Stimulated activated naive CD8-positive, alpha-beta T cell treated with anti-CD3 and anti-CD28 coated beads, Interleukin-15, amount 100 ng/mL, for 72 hours (primary cell): ENCODE measurements around the gene SYT15.
A peak's percentile ranks its signal among the peaks of the same experiment; 100 is the strongest.
"Not testable (repeated sequence)": the region's sequence is repeated elsewhere in the genome, so short reads cannot be mapped to it uniquely, and the experiment has no call there.

Experiments
- ATAC-seq: fragments of 150-1000 bp; cut with Tn5 transposase; 2 replicates; pipeline ENCODE4 v1.10.0; 2021; ENCODE audit warnings: mild to moderate bottlenecking, moderate library complexity
- DNase-seq, 2 donors: peaks; one replicate each; pipeline ENCODE4 v3.0.0; 2021 to 2022
- H3K27ac Mint-ChIP-seq, 2 donors: one replicate each; pipeline ENCODE4 v1.8.0; 2022; ENCODE audit warnings: mild to moderate bottlenecking in 2 of 2, mixed read lengths in 2 of 2, moderate library complexity in 2 of 2
- H3K27me3 Mint-ChIP-seq: one replicate; pipeline ENCODE4 v1.8.0; 2022; ENCODE audit warnings: mixed read lengths
- H3K4me1 Mint-ChIP-seq: one replicate; pipeline ENCODE4 v1.8.0; 2022; ENCODE audit warnings: mild to moderate bottlenecking, mixed read lengths
- H3K4me3 Mint-ChIP-seq, 2 donors: one replicate each; pipeline ENCODE4 v1.8.0; 2022; ENCODE audit warnings: mild to moderate bottlenecking in 2 of 2, mixed read lengths in 2 of 2, moderate library complexity in 1 of 2
- H3K9me3 Mint-ChIP-seq, 2 donors: one replicate each; pipeline ENCODE4 v1.8.0; 2022; ENCODE audit warnings: mixed read lengths in 2 of 2

Gene SYT15

GRCh38 chr10:46560381-46560780 is 18.5 kb upstream of the SYT15 start:
- Mint-ChIP-seq H3K27me3 (no peaks in the 10 kb centered on the region), H3K9me3 (no peaks in the 10 kb centered on the region), H3K27ac (no peak overlapping the region), H3K4me3 (no peak overlapping the region), H3K4me1 (peaks cover 12% of the 10 kb centered on the region)
- peak in 1 of 2 donors; percentile 6 for DNase-seq
- ATAC-seq = no peak

- DNase-seq (no peak), ATAC-seq (no peak)
- Mint-ChIP-seq H3K4me1 (peaks cover 12% of the 10 kb centered on the region), H3K9me3 (no peaks in the 10 kb centered on the region), H3K4me3 (no peak overlapping the region), H3K27me3 (no peaks in the 10 kb centered on the region), H3K27ac (no peak overlapping the region)
These were observed 18.0 kb upstream of the SYT15 start for GRCh38 chr10:46560952-46561351.

- DNase-seq = peak; percentile 33 to 36
- not testable (repeated sequence) for H3K4me1 Mint-ChIP-seq, H3K27ac Mint-ChIP-seq, H3K4me3 Mint-ChIP-seq, H3K9me3 Mint-ChIP-seq, H3K27me3 Mint-ChIP-seq
- peak; percentile 75 for ATAC-seq
These were observed 13.2 kb upstream of the SYT15 start for GRCh38 chr10:46565591-46566332.

- not testable (repeated sequence) for ATAC-seq, H3K27me3 Mint-ChIP-seq, DNase-seq, H3K27ac Mint-ChIP-seq, H3K4me1 Mint-ChIP-seq, H3K9me3 Mint-ChIP-seq, H3K4me3 Mint-ChIP-seq
These were observed 11.8 kb upstream of the SYT15 start for GRCh38 chr10:46567151-46567550.

- not testable (repeated sequence) for H3K27ac Mint-ChIP-seq, DNase-seq, H3K27me3 Mint-ChIP-seq, ATAC-seq, H3K4me3 Mint-ChIP-seq, H3K4me1 Mint-ChIP-seq, H3K9me3 Mint-ChIP-seq
These were observed 8.3 kb upstream of the SYT15 start for GRCh38 chr10:46570655-46571054.

- not testable (repeated sequence) for H3K4me1 Mint-ChIP-seq, ATAC-seq, H3K27me3 Mint-ChIP-seq, H3K9me3 Mint-ChIP-seq, H3K4me3 Mint-ChIP-seq, H3K27ac Mint-ChIP-seq, DNase-seq
These were observed 6.2 kb upstream of the SYT15 start for GRCh38 chr10:46572765-46573164.

- H3K4me1 Mint-ChIP-seq, H3K27ac Mint-ChIP-seq: not testable (repeated sequence)
These were observed 5.6 kb upstream of the SYT15 start for GRCh38 chr10:46573314-46573713.

GRCh38 chr10:46573884-46574283 is 5.0 kb upstream of the SYT15 start:
- not testable (repeated sequence) for ATAC-seq, H3K27ac Mint-ChIP-seq, H3K4me3 Mint-ChIP-seq, DNase-seq, H3K27me3 Mint-ChIP-seq, H3K9me3 Mint-ChIP-seq, H3K4me1 Mint-ChIP-seq

More at GRCh38 chr10:46573314-46573713, 5.6 kb upstream of the SYT15 start:
- H3K9me3 Mint-ChIP-seq, H3K27me3 Mint-ChIP-seq, ATAC-seq, H3K4me3 Mint-ChIP-seq, DNase-seq: not testable (repeated sequence)

- H3K27ac Mint-ChIP-seq, H3K27me3 Mint-ChIP-seq, H3K4me1 Mint-ChIP-seq, H3K4me3 Mint-ChIP-seq, DNase-seq, ATAC-seq, H3K9me3 Mint-ChIP-seq: not testable (repeated sequence)
These were observed 1.1 kb upstream of the SYT15 start for GRCh38 chr10:46577624-46578473.

GRCh38 chr10:46579378-46579777 is 450 bp downstream of the SYT15 start:
- H3K4me3 Mint-ChIP-seq, H3K4me1 Mint-ChIP-seq, DNase-seq, H3K9me3 Mint-ChIP-seq, H3K27ac Mint-ChIP-seq, H3K27me3 Mint-ChIP-seq: not testable (repeated sequence)
- peak; percentile 19 for ATAC-seq

GRCh38 chr10:46581997-46582396 is 3.1 kb downstream of the SYT15 start:
- H3K27ac Mint-ChIP-seq, H3K9me3 Mint-ChIP-seq, H3K27me3 Mint-ChIP-seq, ATAC-seq, H3K4me1 Mint-ChIP-seq, H3K4me3 Mint-ChIP-seq: not testable (repeated sequence)
- peak in 1 of 2 donors; percentile 6 for DNase-seq

- not testable (repeated sequence) for H3K27ac Mint-ChIP-seq, H3K4me3 Mint-ChIP-seq, DNase-seq, ATAC-seq, H3K4me1 Mint-ChIP-seq, H3K27me3 Mint-ChIP-seq, H3K9me3 Mint-ChIP-seq
These were observed 3.6 kb downstream of the SYT15 start for GRCh38 chr10:46582568-46582967.

GRCh38 chr10:46584196-46584595 is 5.3 kb downstream of the SYT15 start:
- H3K4me1 Mint-ChIP-seq, H3K27ac Mint-ChIP-seq, DNase-seq, ATAC-seq, H3K27me3 Mint-ChIP-seq, H3K9me3 Mint-ChIP-seq, H3K4me3 Mint-ChIP-seq: not testable (repeated sequence)

GRCh38 chr10:46585246-46585645 is 6.3 kb downstream of the SYT15 start:
- not testable (repeated sequence) for H3K4me1 Mint-ChIP-seq, H3K4me3 Mint-ChIP-seq, DNase-seq, H3K27ac Mint-ChIP-seq, H3K9me3 Mint-ChIP-seq, H3K27me3 Mint-ChIP-seq, ATAC-seq

GRCh38 chr10:46587546-46587945 is 8.6 kb downstream of the SYT15 start:
- H3K27me3 Mint-ChIP-seq, H3K4me1 Mint-ChIP-seq, ATAC-seq, DNase-seq, H3K9me3 Mint-ChIP-seq, H3K27ac Mint-ChIP-seq, H3K4me3 Mint-ChIP-seq: not testable (repeated sequence)

GRCh38 chr10:46588221-46588620 is 9.3 kb downstream of the SYT15 start:
- H3K9me3 Mint-ChIP-seq, H3K27me3 Mint-ChIP-seq: not testable (repeated sequence)
- ATAC-seq = peak; percentile 77

More at GRCh38 chr10:46588221-46588620, 9.3 kb downstream of the SYT15 start:
- not testable (repeated sequence) for DNase-seq, H3K27ac Mint-ChIP-seq, H3K4me1 Mint-ChIP-seq, H3K4me3 Mint-ChIP-seq
